Measurements from ENCODE around the gene SPSB1. TPM values are rescaled to one million over a fixed set of nuclear protein-coding genes. Genes with fewer than 3 reads are reported as not detected.

The SPSB1 gene
- total and polyA plus RNA-seq, 8 donors: 2.3 to 28.7 (median 14.9) TPM

DNA sequence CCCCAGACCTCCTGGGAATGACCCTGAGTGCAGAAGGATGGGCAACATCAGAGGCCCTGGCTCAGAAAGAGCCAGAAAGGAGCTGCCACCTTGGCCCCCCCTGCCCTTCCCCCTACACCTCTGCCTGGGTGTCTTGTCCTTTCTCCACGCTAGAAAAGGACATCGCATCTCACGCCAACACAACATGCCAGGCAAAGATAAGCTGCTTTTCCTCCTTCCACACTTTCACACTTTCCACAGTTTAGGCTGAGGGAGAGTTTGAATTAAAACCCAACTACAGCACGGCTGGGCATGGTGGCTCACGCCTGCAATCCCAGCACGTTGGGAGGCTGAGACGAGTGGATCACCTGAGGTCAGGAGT is 109.5 kb downstream of the SPSB1 start:
- no peaks in the 10 kb centered on the region for H3K9me3 ChIP-seq
- peak overlapping the region in 4 of 5 donors; percentile 24 to 73 (median 28) for H3K27ac ChIP-seq
- DNase-seq: no peak
- H3K4me3 ChIP-seq: no peak overlapping the region
- no peak for TF ChIP-seq EP300 (IDR thresholded peaks at IDR 0.05)
- TF ChIP-seq POLR2A (IDR thresholded peaks at IDR 0.05): no peak
- no peak for TF ChIP-seq POLR2AphosphoS5 (IDR thresholded peaks at IDR 0.05)
- TF ChIP-seq, protein P1, sequence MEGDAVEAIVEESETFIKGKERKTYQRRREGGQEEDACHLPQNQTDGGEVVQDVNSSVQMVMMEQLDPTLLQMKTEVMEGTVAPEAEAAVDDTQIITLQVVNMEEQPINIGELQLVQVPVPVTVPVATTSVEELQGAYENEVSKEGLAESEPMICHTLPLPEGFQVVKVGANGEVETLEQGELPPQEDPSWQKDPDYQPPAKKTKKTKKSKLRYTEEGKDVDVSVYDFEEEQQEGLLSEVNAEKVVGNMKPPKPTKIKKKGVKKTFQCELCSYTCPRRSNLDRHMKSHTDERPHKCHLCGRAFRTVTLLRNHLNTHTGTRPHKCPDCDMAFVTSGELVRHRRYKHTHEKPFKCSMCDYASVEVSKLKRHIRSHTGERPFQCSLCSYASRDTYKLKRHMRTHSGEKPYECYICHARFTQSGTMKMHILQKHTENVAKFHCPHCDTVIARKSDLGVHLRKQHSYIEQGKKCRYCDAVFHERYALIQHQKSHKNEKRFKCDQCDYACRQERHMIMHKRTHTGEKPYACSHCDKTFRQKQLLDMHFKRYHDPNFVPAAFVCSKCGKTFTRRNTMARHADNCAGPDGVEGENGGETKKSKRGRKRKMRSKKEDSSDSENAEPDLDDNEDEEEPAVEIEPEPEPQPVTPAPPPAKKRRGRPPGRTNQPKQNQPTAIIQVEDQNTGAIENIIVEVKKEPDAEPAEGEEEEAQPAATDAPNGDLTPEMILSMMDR (IDR thresholded peaks at IDR 0.05): no peak
- 76 to 88% (median 82%) methylated on average over 5 to 7 of the region's 7 CpGs for WGBS, 5 donors
- H3K4me1 ChIP-seq: peaks cover 28 to 39% (median 34%) of the 10 kb centered on the region in 4 donors
- no peaks in the 10 kb centered on the region for H3K27me3 ChIP-seq
- no peaks in the 10 kb centered on the region for H3K36me3 ChIP-seq
- intact Hi-C loops (cut with DNase I; ENCODE audit: low total_unique reads): no loop called here

DNA sequence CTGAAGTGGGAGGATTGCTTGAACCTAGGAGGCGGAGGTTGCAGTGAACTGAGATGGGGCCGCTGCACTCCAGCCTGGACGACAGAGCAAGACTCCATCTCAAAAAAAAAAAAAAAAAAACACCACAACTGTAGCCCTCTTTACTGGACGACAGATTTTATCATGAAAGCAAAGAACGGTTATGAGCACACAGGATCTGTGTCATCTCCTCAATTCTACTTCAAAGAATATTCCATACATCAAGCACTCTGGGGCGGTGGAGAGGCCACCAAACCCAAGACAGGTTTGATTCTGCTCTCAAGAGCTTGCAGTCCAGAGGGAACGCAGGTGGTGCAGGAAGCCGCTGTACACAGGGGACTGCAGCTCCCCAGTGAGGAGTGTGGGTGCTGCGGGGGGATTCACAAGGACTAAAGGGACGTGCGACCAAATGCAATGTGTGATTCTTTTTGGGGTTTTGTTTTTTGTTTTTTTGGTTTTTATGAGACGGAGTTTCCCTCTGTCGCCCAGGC is 110.1 kb downstream of the SPSB1 start:
- WGBS, 5 donors: 92 to 96% (median 95%) methylated on average over 13 of the region's 13 CpGs
- TF ChIP-seq POLR2AphosphoS5 (IDR thresholded peaks at IDR 0.05): no peak
- no peak for TF ChIP-seq EP300 (IDR thresholded peaks at IDR 0.05)
- TF ChIP-seq, protein P1 (IDR thresholded peaks at IDR 0.05): no peak
- no peak for TF ChIP-seq POLR2A (IDR thresholded peaks at IDR 0.05)
- intact Hi-C loops (cut with DNase I; ENCODE audit: low total_unique reads): no loop called here
- no peaks in the 10 kb centered on the region for H3K36me3 ChIP-seq
- H3K4me1 ChIP-seq: peaks cover 28 to 36% (median 33%) of the 10 kb centered on the region in 4 donors
- peak overlapping the region in 1 of 5 donors; percentile 73 for H3K27ac ChIP-seq
- DNase-seq: no peak
- H3K9me3 ChIP-seq: no peaks in the 10 kb centered on the region
- no peak overlapping the region for H3K4me3 ChIP-seq
- H3K27me3 ChIP-seq: no peaks in the 10 kb centered on the region

DNA sequence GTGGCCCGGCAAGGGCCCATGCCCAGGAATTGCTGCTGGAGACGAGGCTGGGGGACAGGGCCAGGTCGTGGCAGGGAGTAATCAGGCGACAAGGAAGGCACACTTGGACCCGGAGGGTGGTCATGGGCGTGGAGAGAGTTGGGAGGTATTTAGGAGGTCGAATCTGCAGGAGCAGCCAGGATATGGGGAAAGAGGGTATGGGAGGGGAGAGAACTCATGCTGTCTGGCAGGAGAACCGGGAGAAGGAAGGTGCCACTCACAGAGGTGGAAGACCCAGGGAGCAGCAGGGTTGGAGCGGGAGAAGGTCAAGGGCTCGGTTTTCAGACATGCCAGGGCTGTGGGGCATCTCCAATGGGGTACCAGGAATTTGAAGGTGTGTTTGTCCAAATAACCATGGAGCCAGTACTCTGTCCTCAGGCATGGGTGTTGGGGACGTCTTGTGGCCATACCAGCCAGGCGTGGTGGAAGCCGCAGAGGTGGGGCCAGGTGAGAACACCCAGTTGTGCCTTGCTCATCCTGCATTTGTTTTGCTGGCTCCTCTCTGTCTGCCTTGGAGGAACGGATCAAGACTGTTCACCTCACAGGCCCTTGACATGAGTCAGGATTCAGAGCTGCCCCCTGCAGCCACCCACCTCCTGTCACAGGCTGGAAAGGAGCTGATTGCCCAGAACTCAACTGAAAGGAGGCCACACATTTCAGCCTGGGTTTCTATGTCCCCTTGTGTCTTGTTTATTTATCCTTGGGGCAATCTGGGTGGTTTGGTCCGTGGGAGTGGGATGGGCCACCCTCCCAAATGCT is 111.6 kb downstream of the SPSB1 start:
- WGBS, 5 donors: 85 to 88% (median 87%) methylated on average over 15 of the region's 15 CpGs
- no peaks in the 10 kb centered on the region for H3K36me3 ChIP-seq
- no peaks in the 10 kb centered on the region for H3K9me3 ChIP-seq
- H3K4me3 ChIP-seq: no peak overlapping the region
- intact Hi-C loops (cut with DNase I; ENCODE audit: low total_unique reads): no loop called here
- H3K4me1 ChIP-seq: peaks cover 28 to 32% (median 31%) of the 10 kb centered on the region in 4 donors
- TF ChIP-seq, protein P1 (IDR thresholded peaks at IDR 0.05): no peak
- no peak for TF ChIP-seq POLR2AphosphoS5 (IDR thresholded peaks at IDR 0.05)
- TF ChIP-seq POLR2A (IDR thresholded peaks at IDR 0.05): no peak
- no peak for TF ChIP-seq EP300 (IDR thresholded peaks at IDR 0.05)
- no peaks in the 10 kb centered on the region for H3K27me3 ChIP-seq
- no peak overlapping the region for H3K27ac ChIP-seq
- DNase-seq: no peak

DNA sequence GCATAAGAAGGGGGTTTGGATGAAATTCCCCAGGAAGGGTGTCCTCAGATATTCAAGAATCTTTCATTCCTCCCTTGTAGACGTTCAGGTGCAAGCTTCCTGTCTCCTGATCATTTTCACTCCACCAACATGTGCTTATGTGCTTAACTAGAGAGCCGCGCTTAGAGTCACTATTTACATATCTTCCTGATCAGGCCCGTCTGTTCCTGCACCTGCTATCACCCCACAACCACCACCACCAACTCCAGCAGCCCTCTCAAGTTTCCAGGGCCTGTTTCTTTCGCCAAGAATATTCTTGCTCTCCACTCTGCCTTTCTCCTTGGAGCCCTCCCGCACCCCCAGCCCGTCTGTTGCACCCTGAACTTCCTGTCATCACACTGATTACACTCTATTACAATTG is 113.4 kb downstream of the SPSB1 start:
- no peak overlapping the region for H3K27ac ChIP-seq
- H3K27me3 ChIP-seq: no peaks in the 10 kb centered on the region
- intact Hi-C loops (cut with DNase I; ENCODE audit: low total_unique reads): no loop called here
- no peak overlapping the region for H3K4me3 ChIP-seq
- peaks cover 11 to 14% (median 13%) of the 10 kb centered on the region in 4 donors for H3K4me1 ChIP-seq
- peak in 1 of 2 donors; percentile 27 for DNase-seq
- H3K36me3 ChIP-seq: no peaks in the 10 kb centered on the region
- no peak for TF ChIP-seq EP300 (IDR thresholded peaks at IDR 0.05)
- no peak for TF ChIP-seq POLR2A (IDR thresholded peaks at IDR 0.05)
- TF ChIP-seq, protein P1 (IDR thresholded peaks at IDR 0.05): no peak
- no peak for TF ChIP-seq POLR2AphosphoS5 (IDR thresholded peaks at IDR 0.05)
- H3K9me3 ChIP-seq: no peaks in the 10 kb centered on the region
- 42 to 53% (median 52%) methylated on average over 7 of the region's 7 CpGs for WGBS, 5 donors

All from stomach (tissue), 9 donors.